Loucy (cell line): ENCODE results near the gene MDM2.
A peak's percentile ranks its signal among the peaks of the same experiment; 100 is the strongest.

Experiments used
- H2AFZ ChIP-seq: fragments of 200-600 bp; sonication (generic); 2 replicates; pipeline ENCODE4 v1.6.0; 2016; ENCODE audit warnings: antibody characterized with exemption, mild to moderate bottlenecking, low read length, moderate library complexity
- H3F3A ChIP-seq: fragments of 200-600 bp; 2 replicates; pipeline ENCODE4 v1.6.0; 2016; ENCODE audit warnings: antibody characterized with exemption, low read depth, mild to moderate bottlenecking
- H3K27me3 ChIP-seq: fragments of 200-600 bp; sonication (generic); 2 replicates; pipeline ENCODE4 v1.6.1; 2014; ENCODE audit warnings: low read length, mild to moderate bottlenecking; ENCODE audit not compliant: insufficient read depth, poor library complexity, severe bottlenecking
- H3K36me3 ChIP-seq: fragments of 200-600 bp; sonication (generic); 2 replicates; pipeline ENCODE4 v1.6.1; 2016; ENCODE audit warnings: low read length; ENCODE audit not compliant: insufficient read depth
- H3K4me1 ChIP-seq: fragments of 200-600 bp; sonication (generic); 2 replicates; pipeline ENCODE4 v1.5.1; 2014; ENCODE audit warnings: low read length, mild to moderate bottlenecking; ENCODE audit not compliant: insufficient read depth, poor library complexity, severe bottlenecking
- H3K4me2 ChIP-seq: fragments of 200-600 bp; sonication (generic); 2 replicates; pipeline ENCODE4 v1.6.0; 2014; ENCODE audit warnings: antibody characterized with exemption, low read length, low read depth, mild to moderate bottlenecking; ENCODE audit not compliant: poor library complexity, severe bottlenecking
- H3K4me3 ChIP-seq: fragments of 200-600 bp; sonication (generic); 2 replicates; pipeline ENCODE4 v1.5.1; 2014; ENCODE audit warnings: low read length, mild to moderate bottlenecking, mixed read lengths; ENCODE audit not compliant: poor library complexity, severe bottlenecking
- H3K79me2 ChIP-seq: fragments of 200-600 bp; sonication (generic); 2 replicates; pipeline ENCODE4 v1.6.1; 2014; ENCODE audit warnings: low read length; ENCODE audit not compliant: insufficient read depth
- H3K9ac ChIP-seq: fragments of 200-600 bp; sonication (generic); 2 replicates; pipeline ENCODE4 v1.6.0; 2014; ENCODE audit warnings: mild to moderate bottlenecking, low read depth, low read length, moderate library complexity; ENCODE audit not compliant: poor library complexity, severe bottlenecking
- H3K9me2 ChIP-seq: fragments of 200-600 bp; sonication (generic); replicated peaks from 2 replicates; pipeline ENCODE4 v1.6.1; 2016; ENCODE audit warnings: low read depth, low read length, mixed read lengths
- H3K9me3 ChIP-seq: fragments of 200-600 bp; sonication (generic); 2 replicates; pipeline ENCODE4 v1.6.1; 2014; ENCODE audit warnings: mild to moderate bottlenecking, antibody characterized with exemption, low read length, low read depth; ENCODE audit not compliant: insufficient read depth
- H4K20me1 ChIP-seq: fragments of 200-600 bp; sonication (generic); 2 replicates; pipeline ENCODE4 v1.6.0; 2014; ENCODE audit warnings: antibody characterized with exemption, low read length, mild to moderate bottlenecking; ENCODE audit not compliant: insufficient read depth, poor library complexity, severe bottlenecking
- EZH2phosphoT487 ChIP-seq: fragments of 200-600 bp; IDR thresholded peaks from 2 replicates; pipeline ENCODE4 v1.6.1; 2018; ENCODE audit warnings: antibody characterized with exemption, mild to moderate bottlenecking, moderate library complexity, borderline replicate concordance
- TF ChIP-seq, protein P1 (sequence below): fragments of 200-600 bp; sonication (generic); conservative IDR thresholded peaks from 2 replicates; pipeline ENCODE4 v1.5.1; 2014; ENCODE audit warnings: mild to moderate bottlenecking, antibody characterized with exemption, low read length

The MDM2 gene

DNA sequence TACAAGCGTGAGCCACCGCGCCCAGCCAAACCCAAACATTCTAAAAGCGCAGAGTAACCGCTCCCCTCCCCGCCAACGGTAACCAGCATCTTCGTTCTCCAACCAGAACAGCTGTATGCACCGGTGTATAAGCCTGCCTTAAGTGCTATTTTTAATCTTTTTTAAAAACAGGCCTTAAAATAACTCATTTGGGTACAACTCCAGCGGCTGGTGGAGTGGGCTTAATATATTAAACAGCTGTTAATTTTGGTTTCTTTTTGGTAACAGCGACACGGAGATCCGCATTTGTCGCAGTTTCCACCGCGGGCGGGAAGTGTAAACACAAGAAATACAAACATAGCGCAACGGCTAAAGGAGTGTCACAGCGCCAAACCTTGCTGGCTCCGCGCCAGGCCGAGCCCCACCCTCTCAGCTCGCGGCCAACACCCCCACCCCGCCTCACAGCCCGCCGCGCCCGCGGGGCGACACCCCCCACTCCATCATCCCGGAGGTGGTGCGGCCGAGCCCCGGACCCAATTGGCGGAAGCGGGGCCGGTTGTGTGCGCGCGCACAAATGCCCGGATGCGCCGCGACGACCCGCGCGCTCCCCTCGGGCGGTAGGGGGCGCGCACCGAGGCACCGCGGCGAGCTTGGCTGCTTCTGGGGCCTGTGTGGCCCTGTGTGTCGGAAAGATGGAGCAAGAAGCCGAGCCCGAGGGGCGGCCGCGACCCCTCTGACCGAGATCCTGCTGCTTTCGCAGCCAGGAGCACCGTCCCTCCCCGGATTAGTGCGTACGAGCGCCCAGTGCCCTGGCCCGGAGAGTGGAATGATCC lies at the start of gene MDM2:
TSS of gene MDM2 (plus strand) at position 602 of the 812 bp plus-strand sequence. CDS start 301 bp downstream, outside the sequence.
- peaks cover 46% of the 10 kb centered on the region for H3K79me2 ChIP-seq
- H3K9ac ChIP-seq, result peak within 1 kb of the TSS; percentile 100
- H3K4me3 ChIP-seq, result peak within 1 kb of the TSS; percentile 86
- H3K4me1 ChIP-seq, result peaks cover 19% of the 10 kb centered on the region
- no peak for TF ChIP-seq EZH2phosphoT487
- TF ChIP-seq, protein P1, sequence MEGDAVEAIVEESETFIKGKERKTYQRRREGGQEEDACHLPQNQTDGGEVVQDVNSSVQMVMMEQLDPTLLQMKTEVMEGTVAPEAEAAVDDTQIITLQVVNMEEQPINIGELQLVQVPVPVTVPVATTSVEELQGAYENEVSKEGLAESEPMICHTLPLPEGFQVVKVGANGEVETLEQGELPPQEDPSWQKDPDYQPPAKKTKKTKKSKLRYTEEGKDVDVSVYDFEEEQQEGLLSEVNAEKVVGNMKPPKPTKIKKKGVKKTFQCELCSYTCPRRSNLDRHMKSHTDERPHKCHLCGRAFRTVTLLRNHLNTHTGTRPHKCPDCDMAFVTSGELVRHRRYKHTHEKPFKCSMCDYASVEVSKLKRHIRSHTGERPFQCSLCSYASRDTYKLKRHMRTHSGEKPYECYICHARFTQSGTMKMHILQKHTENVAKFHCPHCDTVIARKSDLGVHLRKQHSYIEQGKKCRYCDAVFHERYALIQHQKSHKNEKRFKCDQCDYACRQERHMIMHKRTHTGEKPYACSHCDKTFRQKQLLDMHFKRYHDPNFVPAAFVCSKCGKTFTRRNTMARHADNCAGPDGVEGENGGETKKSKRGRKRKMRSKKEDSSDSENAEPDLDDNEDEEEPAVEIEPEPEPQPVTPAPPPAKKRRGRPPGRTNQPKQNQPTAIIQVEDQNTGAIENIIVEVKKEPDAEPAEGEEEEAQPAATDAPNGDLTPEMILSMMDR, result peak; percentile 61
- H3K36me3 ChIP-seq, result peaks cover 9% of the 10 kb centered on the region
- peaks cover 30% of the 10 kb centered on the region for H4K20me1 ChIP-seq
- H3K9me2 ChIP-seq, result no peaks in the 10 kb centered on the region
- H3K9me3 ChIP-seq, result no peaks in the 10 kb centered on the region; the same call in 1 of the 2 replicates
- H3F3A ChIP-seq, result peaks cover 5% of the 10 kb centered on the region; the same call in 1 of the 2 replicates
- H3K27me3 ChIP-seq, result peaks cover 15% of the 10 kb centered on the region
- H3K4me2 ChIP-seq, result peak within 1 kb of the TSS; percentile 85
- H2AFZ ChIP-seq, result peak within 1 kb of the TSS; percentile 84

DNA sequence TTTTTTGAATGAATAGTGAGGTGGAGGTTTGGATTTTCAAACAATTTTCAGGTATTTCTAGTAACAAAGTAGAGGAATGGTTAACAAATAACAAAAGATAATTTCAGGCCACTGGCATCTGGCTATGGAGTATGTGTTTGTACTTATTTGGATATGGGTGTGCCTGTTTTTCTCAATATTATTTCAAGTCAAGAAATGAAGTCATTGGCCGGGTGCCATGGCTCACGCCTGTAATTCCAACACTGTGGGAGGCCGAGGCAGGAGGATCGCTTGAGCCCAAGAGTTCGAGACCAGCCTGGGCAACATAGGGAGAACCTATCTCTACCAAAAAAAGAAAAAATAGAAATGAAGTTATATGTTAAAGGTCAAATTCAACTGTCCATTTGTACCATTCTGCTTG lies 48.1 kb upstream of the MDM2 start:
- Histone ChIP-seq H3K4me1 (peaks cover 8% of the 10 kb centered on the region), H2AFZ (no peak overlapping the region), H3F3A (no peaks in the 10 kb centered on the region), H3K79me2 (no peaks in the 10 kb centered on the region), H3K4me3 (no peak overlapping the region), H4K20me1 (no peaks in the 10 kb centered on the region), H3K27me3 (no peaks in the 10 kb centered on the region), H3K9me3 (no peaks in the 10 kb centered on the region), H3K9me2 (no peaks in the 10 kb centered on the region), H3K36me3 (peaks cover 6% of the 10 kb centered on the region; the same call in 1 of the 2 replicates), H3K9ac (no peak overlapping the region), H3K4me2 (no peak overlapping the region)
- TF ChIP-seq EZH2phosphoT487, result no peak
- TF ChIP-seq, protein P1, result no peak

DNA sequence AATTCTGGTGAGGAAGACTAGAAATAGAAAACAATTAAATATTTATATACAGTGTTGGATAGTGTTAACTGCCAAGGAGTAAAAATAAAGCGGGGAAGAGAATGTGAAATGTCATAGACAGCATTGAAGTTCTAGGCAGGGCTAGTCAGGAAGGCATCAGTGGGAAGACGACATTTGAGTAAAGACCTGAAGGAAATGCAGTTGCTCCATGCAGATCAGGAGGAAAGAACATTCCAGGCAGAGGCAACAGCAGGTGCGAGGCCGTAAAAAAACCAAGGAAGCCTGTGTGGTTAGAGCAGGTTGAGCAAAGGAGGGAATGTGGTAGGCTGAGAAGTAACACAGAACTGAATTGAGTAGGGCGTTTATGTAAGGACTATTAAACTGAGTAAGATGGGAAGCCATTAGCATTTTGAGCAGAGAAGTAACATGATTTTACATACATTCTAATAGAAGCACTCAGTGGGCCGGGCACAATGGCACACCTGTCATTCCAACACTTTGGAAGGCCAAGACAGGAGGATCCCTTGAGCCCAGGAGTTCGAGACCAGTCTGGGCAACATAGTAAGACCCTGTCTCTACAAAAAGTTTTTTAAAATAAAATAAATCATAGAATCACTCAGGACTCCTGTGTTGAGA lies 47.1 kb upstream of the MDM2 start:
- Histone ChIP-seq H3K4me1 (peaks cover 8% of the 10 kb centered on the region), H3K4me2 (no peak overlapping the region), H4K20me1 (no peaks in the 10 kb centered on the region), H3K9me2 (no peaks in the 10 kb centered on the region), H3K79me2 (no peaks in the 10 kb centered on the region), H3K4me3 (no peak overlapping the region), H3F3A (no peaks in the 10 kb centered on the region), H3K36me3 (0 out of 2 replicates have a peak, but pooled peaks cover 4% of the 10 kb centered on the region), H3K27me3 (no peaks in the 10 kb centered on the region), H3K9ac (no peak overlapping the region), H3K9me3 (no peaks in the 10 kb centered on the region), H2AFZ (no peak overlapping the region)
- no peak for TF ChIP-seq EZH2phosphoT487
- TF ChIP-seq, protein P1, result no peak
